HepG2 (cell line): ENCODE measurements around the gene PSMB8. TPM values are rescaled to one million over a fixed set of nuclear protein-coding genes. Genes with fewer than 3 reads are reported as not detected.
A peak's percentile ranks its signal among the peaks of the same experiment; 100 is the strongest.

ENCODE experiments used
- BRCA1 ChIP-seq: sonication (generic); formaldehyde crosslinking; IDR thresholded peaks from 2 replicates; pipeline ENCODE4 v1.4.0; 2020; ENCODE audit warnings: missing genetic modification reagents
- EED ChIP-seq: sonication (generic); formaldehyde crosslinking; IDR thresholded peaks from 2 replicates; pipeline ENCODE4 v1.5.0; 2020; ENCODE audit warnings: mild to moderate bottlenecking, missing genetic modification reagents
- HNF4A ChIP-seq: sonication (generic); formaldehyde crosslinking; IDR thresholded peaks from 2 replicates; pipeline ENCODE4 v1.4.0; 2020; ENCODE audit warnings: missing genetic modification reagents
- HNF4G ChIP-seq, 2 experiments: sonication (generic) in 1 of 2; formaldehyde crosslinking in 1 of 2; IDR thresholded peaks; 2 replicates each; pipeline versions ENCODE4 v1.4.0 to v1.6.1; 2011 to 2020; ENCODE audit warnings: borderline replicate concordance in 2 of 2, low read depth in 2 of 2, mild to moderate bottlenecking in 2 of 2, low read length in 1 of 2, missing genetic modification reagents in 1 of 2, moderate library complexity in 1 of 2
- HOXA7 ChIP-seq: sonication (generic); formaldehyde crosslinking; IDR thresholded peaks from 2 replicates; pipeline ENCODE4 v1.8.1; 2022; ENCODE audit warnings: mild to moderate bottlenecking, missing genetic modification reagents, moderate library complexity
- JDP2 ChIP-seq: sonication (generic); formaldehyde crosslinking; IDR thresholded peaks from 2 replicates; pipeline ENCODE4 v1.8.1; 2022; ENCODE audit warnings: missing genetic modification reagents, borderline replicate concordance
- KDM4B ChIP-seq: sonication (generic); formaldehyde crosslinking; IDR thresholded peaks from 2 replicates; pipeline ENCODE4 v1.4.0; 2020; ENCODE audit warnings: missing genetic modification reagents
- NFATC3 ChIP-seq: sonication (generic); formaldehyde crosslinking; IDR thresholded peaks from 2 replicates; pipeline ENCODE4 v1.5.1; 2020; ENCODE audit warnings: mild to moderate bottlenecking, missing genetic modification reagents
- PAXIP1 ChIP-seq: sonication (generic); formaldehyde crosslinking; conservative IDR thresholded peaks from 2 replicates; pipeline ENCODE4 v1.4.0; 2020; ENCODE audit warnings: mild to moderate bottlenecking, missing genetic modification reagents, moderate library complexity
- PBX2 ChIP-seq: IDR thresholded peaks from 2 replicates; pipeline ENCODE4 v1.6.1; 2016; ENCODE audit warnings: control low read depth
- RFX5 ChIP-seq: IDR thresholded peaks from 2 replicates; pipeline ENCODE4 v1.6.1; 2011; ENCODE audit warnings: low read depth, low read length, improper control_type of control experiment
- RNF219 ChIP-seq: sonication (generic); formaldehyde crosslinking; IDR thresholded peaks from 2 replicates; pipeline ENCODE4 v1.5.0; 2020; ENCODE audit warnings: mild to moderate bottlenecking, missing genetic modification reagents
- STAG1 ChIP-seq: sonication (generic); formaldehyde crosslinking; IDR thresholded peaks from 2 replicates; pipeline ENCODE4 v1.4.0; 2020; ENCODE audit warnings: missing genetic modification reagents
- ZBTB3 ChIP-seq: sonication (generic); formaldehyde crosslinking; IDR thresholded peaks from 2 replicates; pipeline ENCODE4 v1.4.0; 2020; ENCODE audit warnings: low read depth, mild to moderate bottlenecking, moderate library complexity, missing genetic modification reagents, borderline replicate concordance
- ZNF282 ChIP-seq: fragments of 450-650 bp; IDR thresholded peaks from 2 replicates; pipeline ENCODE4 v1.6.1; 2018; ENCODE audit not compliant: partially characterized antibody
- ZNF296 ChIP-seq: sonication (generic); formaldehyde crosslinking; conservative IDR thresholded peaks from 2 replicates; pipeline ENCODE4 v1.5.0; 2020; ENCODE audit warnings: mild to moderate bottlenecking, missing genetic modification reagents
- ZNF367 ChIP-seq: sonication (generic); formaldehyde crosslinking; IDR thresholded peaks from 2 replicates; pipeline ENCODE4 v1.4.0; 2020; ENCODE audit warnings: missing genetic modification reagents, borderline replicate concordance
- ZNF564 ChIP-seq: sonication (generic); formaldehyde crosslinking; IDR thresholded peaks from 2 replicates; pipeline ENCODE4 v1.8.1; 2023; ENCODE audit warnings: mild to moderate bottlenecking, missing genetic modification reagents
- ZNF605 ChIP-seq: sonication (generic); formaldehyde crosslinking; IDR thresholded peaks from 2 replicates; pipeline ENCODE4 v1.8.0; 2022; ENCODE audit warnings: mild to moderate bottlenecking, missing genetic modification reagents
- polyA plus RNA-seq, 8 experiments: library from polyadenylated mRNA; depleted of rRNA in 3 of 8; stranded (reverse) in 7 of 8; unstranded in 1 of 8; fragments of >200 nt; fragmentation: Illumina TruSeq in 4 of 8; extraction: Trizol in 4 of 8; gene quantifications; 2 replicates each; pipeline versions ENCODE4 v1.2.1 to v1.2.3, GENCODE V29; 2011 to 2016; ENCODE audit warnings: low read depth in 4 of 8, missing spikeins in 1 of 8, mixed read lengths in 1 of 8; ENCODE audit not compliant: insufficient read depth in 1 of 8
- total RNA-seq, 5 experiments: library from RNA; depleted of rRNA; stranded (reverse); fragments of >200 nt; fragmentation: Illumina TruSeq; extraction: Trizol; gene quantifications; 2 replicates each; pipeline ENCODE4 v1.2.3, GENCODE V29; 2016; ENCODE audit warnings: low read depth in 1 of 5
- TF ChIP-seq, protein P1 (sequence below): sonication (generic); formaldehyde crosslinking; IDR thresholded peaks from 2 replicates; pipeline ENCODE4 v1.8.1; 2023; ENCODE audit warnings: mild to moderate bottlenecking, missing genetic modification reagents
- TF ChIP-seq, protein P2 (sequence below): sonication (generic); formaldehyde crosslinking; IDR thresholded peaks from 2 replicates; pipeline ENCODE4 v1.5.0; 2020; ENCODE audit warnings: mild to moderate bottlenecking, missing genetic modification reagents

Gene PSMB8
- total and polyA plus RNA-seq, 2 of the 13 experiments (the other 11 are each of a cell fraction or from before 2014, with no cell fraction given): 30.7 to 64.7 TPM

DNA sequence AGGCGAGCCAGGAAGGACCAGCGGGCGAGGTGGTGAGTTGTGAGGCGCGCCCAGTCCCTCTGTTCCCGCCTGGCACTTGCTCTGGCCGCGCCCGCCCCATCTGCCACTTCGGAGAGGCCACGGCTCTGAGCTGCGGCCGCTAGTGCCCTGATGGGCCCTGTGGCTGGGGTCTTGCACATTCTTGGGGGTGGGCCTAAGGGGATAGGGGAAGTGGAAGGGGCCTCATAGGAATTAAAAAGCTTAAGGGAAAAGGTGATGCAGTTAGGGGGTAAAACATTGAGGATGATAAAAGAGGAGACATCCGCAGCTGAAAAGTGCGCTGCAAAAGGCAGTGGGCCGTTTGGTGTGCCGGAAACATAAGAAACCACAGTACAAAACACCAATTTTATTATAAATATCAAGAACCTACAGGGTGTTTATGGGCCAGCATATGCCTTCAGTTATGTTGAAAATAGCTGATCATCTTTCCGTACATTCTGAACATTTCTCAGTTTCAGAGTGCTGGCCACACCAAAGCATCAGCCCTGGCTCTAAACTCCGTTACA is 1.1 kb upstream of the PSMB8 start (continued):
- TF ChIP-seq PAXIP1 (CRISPR knock-in tag) (no peak), HNF4A (CRISPR knock-in tag) (no peak), STAG1 (no peak), ZNF296 (CRISPR knock-in tag) (no peak), JDP2 (CRISPR knock-in tag) (no peak), NFATC3 (CRISPR knock-in tag) (no peak), ZNF367 (CRISPR knock-in tag) (no peak), ZNF564 (CRISPR knock-in tag) (no peak), ZNF605 (no peak), EED (CRISPR knock-in tag) (no peak), KDM4B (CRISPR knock-in tag) (0 out of 2 replicates have a peak, but pooled peaks have one; percentile 6), RFX5 (no peak), HOXA7 (CRISPR knock-in tag) (no peak), PBX2 (CRISPR knock-in tag) (no peak), RNF219 (CRISPR knock-in tag) (no peak), BRCA1 (CRISPR knock-in tag) (no peak), HNF4G (IDR thresholded peaks at IDR 0.05; ENCODE audit: borderline replicate concordance, low read depth, low read length) (no peak), HNF4G (CRISPR knock-in tag; IDR thresholded peaks at IDR 0.05; ENCODE audit: borderline replicate concordance, low read depth) (no peak), ZNF282 (no peak), ZBTB3 (CRISPR knock-in tag) (no peak)
- TF ChIP-seq, protein P1, sequence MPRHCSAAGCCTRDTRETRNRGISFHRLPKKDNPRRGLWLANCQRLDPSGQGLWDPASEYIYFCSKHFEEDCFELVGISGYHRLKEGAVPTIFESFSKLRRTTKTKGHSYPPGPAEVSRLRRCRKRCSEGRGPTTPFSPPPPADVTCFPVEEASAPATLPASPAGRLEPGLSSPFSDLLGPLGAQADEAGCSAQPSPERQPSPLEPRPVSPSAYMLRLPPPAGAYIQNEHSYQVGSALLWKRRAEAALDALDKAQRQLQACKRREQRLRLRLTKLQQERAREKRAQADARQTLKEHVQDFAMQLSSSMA (CRISPR knock-in tag): no peak
- TF ChIP-seq, protein P2, sequence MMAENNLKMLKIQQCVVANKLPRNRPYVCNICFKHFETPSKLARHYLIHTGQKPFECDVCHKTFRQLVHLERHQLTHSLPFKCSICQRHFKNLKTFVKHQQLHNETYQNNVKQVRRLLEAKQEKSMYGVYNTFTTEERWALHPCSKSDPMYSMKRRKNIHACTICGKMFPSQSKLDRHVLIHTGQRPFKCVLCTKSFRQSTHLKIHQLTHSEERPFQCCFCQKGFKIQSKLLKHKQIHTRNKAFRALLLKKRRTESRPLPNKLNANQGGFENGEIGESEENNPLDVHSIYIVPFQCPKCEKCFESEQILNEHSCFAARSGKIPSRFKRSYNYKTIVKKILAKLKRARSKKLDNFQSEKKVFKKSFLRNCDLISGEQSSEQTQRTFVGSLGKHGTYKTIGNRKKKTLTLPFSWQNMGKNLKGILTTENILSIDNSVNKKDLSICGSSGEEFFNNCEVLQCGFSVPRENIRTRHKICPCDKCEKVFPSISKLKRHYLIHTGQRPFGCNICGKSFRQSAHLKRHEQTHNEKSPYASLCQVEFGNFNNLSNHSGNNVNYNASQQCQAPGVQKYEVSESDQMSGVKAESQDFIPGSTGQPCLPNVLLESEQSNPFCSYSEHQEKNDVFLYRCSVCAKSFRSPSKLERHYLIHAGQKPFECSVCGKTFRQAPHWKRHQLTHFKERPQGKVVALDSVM (CRISPR knock-in tag): no peak
